Muscle layer of colon (tissue), 2 donors: Measurements from ENCODE around the gene CSNK1A1L.
"Not testable (repeated sequence)": the region's sequence is repeated elsewhere in the genome, so short reads cannot be mapped to it uniquely, and the experiment has no call there.

Experiments used
- H3K27ac ChIP-seq: one replicate; pipeline ENCODE4 v1.7.0; 2013; ENCODE audit warnings: low read depth, mild to moderate bottlenecking, low read length, moderate library complexity
- H3K27me3 ChIP-seq, 2 donors: one replicate each; pipeline ENCODE4 v1.7.0; 2013; ENCODE audit warnings: low read length in 2 of 2, mild to moderate bottlenecking in 2 of 2; ENCODE audit not compliant: insufficient read depth in 2 of 2, control insufficient read depth in 1 of 2
- H3K36me3 ChIP-seq: one replicate; pipeline ENCODE4 v1.7.0; 2013; ENCODE audit warnings: mild to moderate bottlenecking, low read length; ENCODE audit not compliant: insufficient read depth
- H3K4me1 ChIP-seq: one replicate; pipeline ENCODE4 v1.7.0; 2013; ENCODE audit warnings: mild to moderate bottlenecking, low read length; ENCODE audit not compliant: insufficient read depth
- H3K4me3 ChIP-seq, 2 donors: one replicate each; pipeline ENCODE4 v1.7.0; 2013; ENCODE audit warnings: low read length in 2 of 2, low read depth in 1 of 2, mild to moderate bottlenecking in 1 of 2, moderate library complexity in 1 of 2
- H3K9ac ChIP-seq: one replicate; pipeline ENCODE4 v1.7.0; 2013; ENCODE audit warnings: low read length
- H3K9me3 ChIP-seq: one replicate; pipeline ENCODE4 v1.7.0; 2013; ENCODE audit warnings: mild to moderate bottlenecking, low read length
- donor health status: abdominal sarcoma.
- donor health status: Adenocarcinoma of cecum.

CSNK1A1L gene

DNA sequence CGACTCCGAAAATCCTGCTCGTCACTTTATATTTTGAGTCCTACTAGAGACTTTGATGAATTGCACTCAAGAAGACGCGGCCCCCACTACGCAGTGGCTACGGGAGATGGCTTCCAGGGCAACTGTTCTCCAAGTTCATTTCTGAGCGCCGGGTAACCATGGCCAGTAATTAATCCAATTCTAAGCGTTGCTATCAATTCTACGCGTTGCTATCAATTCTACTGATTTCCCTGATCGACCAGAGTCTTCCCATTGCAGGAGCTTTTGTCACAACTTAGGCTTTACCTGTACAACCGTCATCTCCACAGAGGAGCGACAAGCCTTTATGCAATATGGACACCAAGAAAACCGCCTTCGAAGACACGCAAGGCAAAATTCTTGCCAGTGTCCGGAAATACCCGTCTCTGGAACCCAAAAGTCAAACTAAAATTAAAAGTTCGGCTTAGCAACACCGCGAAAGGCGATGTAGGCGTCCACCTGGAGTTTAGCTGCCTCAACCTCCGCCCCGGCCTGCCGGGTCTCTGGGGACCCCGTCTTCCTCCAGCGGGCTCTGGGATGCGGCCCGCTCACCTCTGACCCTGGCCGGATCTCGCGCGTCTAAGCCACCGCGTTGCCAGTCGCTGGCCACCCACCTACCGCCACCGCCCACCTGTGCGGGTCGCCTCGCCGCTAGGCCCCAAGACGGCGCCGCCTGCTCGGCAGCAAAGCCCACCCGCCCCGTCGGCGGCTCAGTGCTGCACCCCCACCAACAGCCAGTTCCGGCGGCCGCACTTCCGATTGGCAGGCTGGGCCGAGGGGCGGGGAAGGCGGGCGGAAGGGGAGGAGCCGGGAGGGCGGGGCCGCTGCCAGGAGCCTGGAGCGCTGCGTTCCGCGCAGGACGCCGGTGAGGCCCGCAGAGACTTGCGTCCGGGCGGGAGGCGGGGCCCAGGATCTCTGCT, 46.3 kb downstream of the CSNK1A1L start, which contains the start of gene SUPT20H:
Gene SUPT20H (minus strand): TSS at position 779 of the 938 bp plus-strand sequence. CDS start 8,198 bp downstream, outside the sequence.
- Histone ChIP-seq H3K27me3 (no peaks in the 10 kb centered on the region), H3K4me1 (peaks cover 12% of the 10 kb centered on the region), H3K27ac (peak within 1 kb of the TSS; percentile 80), H3K9ac (peak within 1 kb of the TSS; percentile 79), H3K4me3 (peak within 1 kb of the TSS; percentile 55 to 92), H3K9me3 (no peaks in the 10 kb centered on the region), H3K36me3 (no peaks in the 10 kb centered on the region)

DNA sequence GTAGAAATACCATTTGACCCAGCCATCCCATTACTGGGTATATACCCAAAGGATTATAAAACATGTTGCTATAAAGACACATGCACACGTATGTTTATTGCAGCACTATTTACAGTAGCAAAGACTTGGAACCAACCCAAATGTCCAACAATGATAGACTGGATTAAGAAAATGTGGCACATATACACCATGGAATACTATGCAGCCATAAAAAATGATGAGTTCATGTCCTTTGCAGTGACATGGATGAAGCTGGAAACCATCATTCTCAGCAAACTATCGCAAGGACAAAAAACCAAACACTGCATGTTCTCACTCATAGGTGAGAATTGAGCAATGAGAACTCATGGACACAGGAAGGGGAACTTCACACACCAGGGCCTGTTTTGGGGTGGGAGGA, 49.2 kb downstream of the CSNK1A1L start:
- H3K4me3 ChIP-seq, H3K27ac ChIP-seq, H3K9me3 ChIP-seq, H3K9ac ChIP-seq, H3K36me3 ChIP-seq, H3K27me3 ChIP-seq: not testable (repeated sequence)
- H3K4me1 ChIP-seq = peaks cover 12% of the 10 kb centered on the region
